ENCODE results near the gene CD72.

DNA sequence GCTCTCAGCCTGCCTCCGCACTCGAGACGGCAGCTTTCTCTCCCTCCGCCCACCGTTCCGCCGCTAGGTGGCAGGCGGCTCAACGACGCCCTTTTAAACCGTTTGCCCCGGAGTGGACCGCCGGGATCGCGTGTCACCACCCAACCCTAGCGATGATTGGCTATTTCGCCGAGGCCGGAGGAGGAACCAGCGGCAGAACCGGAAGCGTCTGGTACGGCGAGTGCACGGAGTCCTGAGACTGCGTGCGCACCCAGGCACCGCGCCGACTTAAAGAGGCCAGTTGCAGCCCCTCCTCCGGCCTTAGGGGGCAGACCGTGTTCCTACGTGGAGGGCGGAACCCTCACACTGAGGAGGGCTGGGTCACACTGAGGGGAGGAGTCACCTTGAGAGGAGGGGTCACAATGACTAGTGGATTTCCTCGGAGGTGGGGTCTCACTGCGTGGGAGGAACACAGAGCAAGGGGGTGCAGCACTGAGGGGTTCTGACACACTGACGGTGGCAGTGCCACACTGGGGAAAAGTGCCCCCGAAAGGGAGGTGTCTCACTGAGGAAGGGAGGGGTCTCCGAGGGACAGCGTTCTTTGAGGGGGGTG, 14.1 kb downstream of the CD72 start:
- TF ChIP-seq POLR2A (IDR thresholded peaks at IDR 0.05): peak in 3 of 4 donors; percentile 37 to 72 (median 59)
- TF ChIP-seq, protein P1, sequence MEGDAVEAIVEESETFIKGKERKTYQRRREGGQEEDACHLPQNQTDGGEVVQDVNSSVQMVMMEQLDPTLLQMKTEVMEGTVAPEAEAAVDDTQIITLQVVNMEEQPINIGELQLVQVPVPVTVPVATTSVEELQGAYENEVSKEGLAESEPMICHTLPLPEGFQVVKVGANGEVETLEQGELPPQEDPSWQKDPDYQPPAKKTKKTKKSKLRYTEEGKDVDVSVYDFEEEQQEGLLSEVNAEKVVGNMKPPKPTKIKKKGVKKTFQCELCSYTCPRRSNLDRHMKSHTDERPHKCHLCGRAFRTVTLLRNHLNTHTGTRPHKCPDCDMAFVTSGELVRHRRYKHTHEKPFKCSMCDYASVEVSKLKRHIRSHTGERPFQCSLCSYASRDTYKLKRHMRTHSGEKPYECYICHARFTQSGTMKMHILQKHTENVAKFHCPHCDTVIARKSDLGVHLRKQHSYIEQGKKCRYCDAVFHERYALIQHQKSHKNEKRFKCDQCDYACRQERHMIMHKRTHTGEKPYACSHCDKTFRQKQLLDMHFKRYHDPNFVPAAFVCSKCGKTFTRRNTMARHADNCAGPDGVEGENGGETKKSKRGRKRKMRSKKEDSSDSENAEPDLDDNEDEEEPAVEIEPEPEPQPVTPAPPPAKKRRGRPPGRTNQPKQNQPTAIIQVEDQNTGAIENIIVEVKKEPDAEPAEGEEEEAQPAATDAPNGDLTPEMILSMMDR (IDR thresholded peaks at IDR 0.05): peak; percentile 83 to 99 (median 98)

Data from esophagus squamous epithelium (tissue), 4 donors.